Omental fat pad (tissue), 4 donors: ENCODE measurements around the gene AGBL4. TPM values are rescaled to one million over a fixed set of nuclear protein-coding genes. Genes with fewer than 3 reads are reported as not detected.

ENCODE experiments used
- ATAC-seq: fragments of 150-250 bp; one replicate; pipeline ENCODE4 v1.9.1; 2016; ENCODE audit warnings: mild to moderate bottlenecking, moderate library complexity; ENCODE audit not compliant: low FRiP score
- DNase-seq: peaks from one replicate; pipeline ENCODE4 v3.0.0-alpha.2; 2019; ENCODE audit warnings: low spot score
- total RNA-seq, 4 donors: library from RNA; depleted of rRNA; stranded (reverse); fragments of >200 nt; gene quantifications; one replicate each; pipeline ENCODE4 v1.1.0, GENCODE V29; 2016
- TF ChIP-seq, protein P1 (sequence below), 3 donors: fragments of 450-650 bp; IDR thresholded peaks; one replicate each; pipeline ENCODE4 v1.5.1; 2016 to 2017; ENCODE audit warnings: antibody characterized with exemption in 3 of 3, mild to moderate bottlenecking in 3 of 3, moderate library complexity in 2 of 3

Gene AGBL4
- total RNA-seq, 4 donors from 2014 or later = 0.31 to 1.1 (median 0.50) TPM

DNA sequence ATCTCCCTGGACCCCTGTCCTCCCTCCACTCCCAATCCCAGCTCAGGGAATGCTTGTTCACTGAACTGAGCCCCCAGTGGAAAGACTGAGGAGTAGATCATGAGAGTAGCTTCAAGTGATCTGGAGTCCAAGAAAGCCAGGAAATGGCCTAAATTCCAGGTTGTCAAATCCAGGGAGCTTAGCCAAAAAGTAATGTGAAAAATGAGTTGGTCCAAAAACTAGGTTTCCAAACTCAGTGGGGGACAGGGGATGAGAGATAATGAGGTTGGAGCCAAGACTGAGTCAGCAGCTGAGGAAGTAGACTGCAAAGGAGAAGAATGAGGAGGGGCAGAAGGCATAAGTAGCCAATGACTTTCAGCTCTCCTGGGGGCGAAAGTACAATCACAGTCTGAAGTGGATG is 963.0 kb downstream of the AGBL4 start:
- no peak for ATAC-seq
- no peak for DNase-seq
- TF ChIP-seq, protein P1, sequence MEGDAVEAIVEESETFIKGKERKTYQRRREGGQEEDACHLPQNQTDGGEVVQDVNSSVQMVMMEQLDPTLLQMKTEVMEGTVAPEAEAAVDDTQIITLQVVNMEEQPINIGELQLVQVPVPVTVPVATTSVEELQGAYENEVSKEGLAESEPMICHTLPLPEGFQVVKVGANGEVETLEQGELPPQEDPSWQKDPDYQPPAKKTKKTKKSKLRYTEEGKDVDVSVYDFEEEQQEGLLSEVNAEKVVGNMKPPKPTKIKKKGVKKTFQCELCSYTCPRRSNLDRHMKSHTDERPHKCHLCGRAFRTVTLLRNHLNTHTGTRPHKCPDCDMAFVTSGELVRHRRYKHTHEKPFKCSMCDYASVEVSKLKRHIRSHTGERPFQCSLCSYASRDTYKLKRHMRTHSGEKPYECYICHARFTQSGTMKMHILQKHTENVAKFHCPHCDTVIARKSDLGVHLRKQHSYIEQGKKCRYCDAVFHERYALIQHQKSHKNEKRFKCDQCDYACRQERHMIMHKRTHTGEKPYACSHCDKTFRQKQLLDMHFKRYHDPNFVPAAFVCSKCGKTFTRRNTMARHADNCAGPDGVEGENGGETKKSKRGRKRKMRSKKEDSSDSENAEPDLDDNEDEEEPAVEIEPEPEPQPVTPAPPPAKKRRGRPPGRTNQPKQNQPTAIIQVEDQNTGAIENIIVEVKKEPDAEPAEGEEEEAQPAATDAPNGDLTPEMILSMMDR (IDR thresholded peaks at IDR 0.05) = no peak

DNA sequence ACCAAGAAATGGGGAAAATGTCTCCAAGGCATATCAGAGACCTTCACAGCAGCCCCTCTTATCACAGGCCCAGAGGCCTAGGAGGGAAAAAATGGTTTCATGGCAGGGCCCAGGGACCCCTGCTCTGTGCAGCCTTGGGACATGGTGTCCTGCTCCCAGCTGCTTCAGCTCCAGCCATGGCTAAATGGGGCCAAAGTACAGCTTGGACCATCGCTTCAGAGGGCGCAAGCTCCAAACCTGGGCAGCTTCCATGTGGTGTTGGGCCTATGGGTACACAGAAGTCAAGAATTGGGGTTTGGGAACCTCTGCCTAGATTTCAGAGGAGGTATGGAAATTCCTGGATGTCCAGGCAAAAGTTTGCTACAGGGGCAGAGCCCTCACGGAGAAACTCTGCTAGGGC is 964.7 kb downstream of the AGBL4 start:
- ATAC-seq = no peak
- TF ChIP-seq, protein P1 (IDR thresholded peaks at IDR 0.05) = no peak
- DNase-seq = no peak

DNA sequence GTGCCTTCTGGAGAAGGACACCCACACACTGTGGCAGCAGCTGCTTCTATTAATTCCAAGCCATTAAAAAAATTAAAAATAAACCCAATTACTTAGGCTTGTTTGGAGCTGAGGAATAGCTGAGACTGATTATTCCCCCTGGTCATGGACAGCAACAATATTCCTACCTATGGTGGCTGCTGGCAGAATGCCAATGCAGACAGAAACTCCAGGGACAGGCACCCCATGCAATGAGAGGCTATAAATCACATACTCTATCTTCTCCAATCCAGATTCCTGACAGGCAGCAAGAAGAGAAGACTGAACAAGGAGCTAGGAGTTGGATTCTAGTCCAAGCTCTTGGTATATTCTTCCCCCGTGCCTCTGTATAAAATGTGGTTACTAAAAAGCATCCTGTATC is 971.7 kb downstream of the AGBL4 start:
- TF ChIP-seq, protein P1 (IDR thresholded peaks at IDR 0.05) = no peak
- ATAC-seq = no peak
- DNase-seq = no peak

DNA sequence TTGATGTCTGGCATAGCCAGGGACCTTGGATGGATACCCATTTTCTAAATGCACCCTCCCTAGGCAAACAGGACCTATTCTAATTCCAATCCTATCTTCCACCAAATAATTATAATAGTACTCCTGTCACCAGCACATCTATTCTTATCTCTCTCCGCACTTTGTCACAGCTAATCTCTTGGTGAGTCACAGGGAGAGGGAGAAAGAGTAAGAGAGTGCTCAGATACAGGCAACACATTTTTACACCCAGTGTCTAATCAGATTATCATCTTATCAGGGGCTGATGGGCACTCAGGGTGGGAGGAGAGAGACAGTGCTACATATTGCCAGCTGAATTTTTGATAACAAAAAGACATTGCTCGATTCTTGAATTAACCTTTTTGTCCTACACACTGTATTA is 972.1 kb downstream of the AGBL4 start:
- TF ChIP-seq, protein P1 (IDR thresholded peaks at IDR 0.05) = no peak
- ATAC-seq (no peak), DNase-seq (no peak)

DNA sequence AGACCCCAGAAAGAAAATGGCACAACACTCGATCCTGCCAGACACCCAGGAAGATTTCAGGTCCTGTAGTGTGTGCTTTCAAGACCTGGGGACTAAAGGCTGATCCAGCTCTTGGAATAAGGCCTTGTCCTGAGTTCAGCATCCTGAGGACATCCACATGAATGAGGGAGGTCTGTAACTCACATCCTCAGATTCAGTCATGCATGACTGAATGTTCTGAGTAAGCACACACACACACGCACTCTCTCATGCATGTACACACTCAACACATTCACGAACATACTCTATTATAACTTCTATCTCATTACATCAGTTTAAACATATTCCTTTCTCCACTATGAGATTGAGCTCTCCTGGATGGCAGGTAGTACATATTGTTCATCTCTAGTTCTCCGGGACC is 973.7 kb downstream of the AGBL4 start:
- TF ChIP-seq, protein P1 (IDR thresholded peaks at IDR 0.05) = no peak
- ATAC-seq (no peak), DNase-seq (no peak)

DNA sequence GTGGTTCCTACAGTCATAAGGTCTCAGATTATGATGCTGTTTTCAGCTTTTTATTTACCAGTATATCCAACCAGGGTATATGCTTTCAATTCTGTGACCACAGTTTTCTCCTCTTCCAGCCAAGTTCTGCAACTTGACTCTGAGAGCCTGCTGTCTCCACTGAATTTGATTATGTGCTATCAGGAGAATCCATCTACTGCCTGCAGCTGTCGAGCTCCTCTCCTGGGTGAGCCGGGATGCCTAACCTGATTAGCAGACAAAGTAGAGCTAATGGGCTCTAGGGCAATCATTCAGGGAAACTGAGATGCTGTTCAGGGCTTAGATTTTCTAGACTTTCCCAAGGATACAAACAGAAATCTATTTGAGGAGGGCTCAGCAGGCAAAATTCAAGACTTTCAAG is 975.6 kb downstream of the AGBL4 start:
- TF ChIP-seq, protein P1 (IDR thresholded peaks at IDR 0.05) = no peak
- ATAC-seq (no peak), DNase-seq (no peak)

DNA sequence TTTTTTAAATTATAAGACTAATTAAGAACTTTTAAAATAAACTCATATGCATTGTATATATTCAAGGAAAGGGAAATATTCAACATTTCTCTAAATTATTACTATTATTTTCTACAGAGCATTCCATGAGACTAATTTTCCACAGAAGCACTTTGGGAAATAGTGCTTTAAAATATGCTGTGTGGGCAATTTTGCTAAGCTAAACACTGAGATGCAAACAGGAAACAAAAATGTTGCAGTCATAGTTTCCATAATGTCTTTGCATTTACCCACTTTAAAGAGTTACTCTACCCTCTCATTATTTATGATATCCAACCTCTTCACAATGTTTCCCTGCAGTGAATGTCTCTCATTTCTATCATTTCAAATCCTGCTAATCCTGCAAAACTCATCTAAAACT is 977.4 kb downstream of the AGBL4 start:
- ATAC-seq = no peak
- DNase-seq = no peak
- TF ChIP-seq, protein P1 (IDR thresholded peaks at IDR 0.05) = no peak
